ENCODE results near the gene IER5. TPM values are rescaled to one million over a fixed set of nuclear protein-coding genes. Genes with fewer than 3 reads are reported as not detected.

Gene IER5
- total and polyA plus RNA-seq, 2 donors (not counting 1 experiment from before 2014, with no cell fraction given) = 98.1 to 166 TPM

- H3K27me3 Mint-ChIP-seq = peaks cover 29% of the 10 kb centered on the region
- no peak overlapping the region for H3K27ac Mint-ChIP-seq
- H3K27me3 ChIP-seq (replicated peaks in 1 of 4; ENCODE audit: control extremely low read depth in 1 of 4, control insufficient read depth in 3 of 4, insufficient read depth in 4 of 4, low read length in 3 of 4) = peaks cover 0 to 7% (median 0%) of the 10 kb centered on the region in 4 experiments
- CTCF ChIA-PET = interaction anchor here (0.9 to 2.1 kb wide), 2 partner anchors 38 to 65 kb away, joined by 3 to 12 read pairs; no protein-coding TSS in a partner anchor
- no peak for DNase-seq
- H3K9ac ChIP-seq (ENCODE audit: low read length) = no peak overlapping the region
- intact Hi-C loops (cut with micrococcal nuclease) = no loop called here
- peaks cover 4% of the 10 kb centered on the region for H3K4me1 Mint-ChIP-seq
- POLR2A ChIA-PET = no interaction called here
- H3K9me3 Mint-ChIP-seq (ENCODE audit: insufficient read depth) = no peaks in the 10 kb centered on the region
- H3K9me3 ChIP-seq (ENCODE audit: control extremely low read depth in 1 of 3, control insufficient read depth in 2 of 3, insufficient read depth in 1 of 3, low read length in 2 of 3) = peaks cover 0 to 12% (median 4%) of the 10 kb centered on the region in 3 donors
- no peaks in the 10 kb centered on the region for H3K79me2 ChIP-seq (ENCODE audit: control insufficient read depth, insufficient read depth, low read length)
- TF ChIP-seq, protein P1, sequence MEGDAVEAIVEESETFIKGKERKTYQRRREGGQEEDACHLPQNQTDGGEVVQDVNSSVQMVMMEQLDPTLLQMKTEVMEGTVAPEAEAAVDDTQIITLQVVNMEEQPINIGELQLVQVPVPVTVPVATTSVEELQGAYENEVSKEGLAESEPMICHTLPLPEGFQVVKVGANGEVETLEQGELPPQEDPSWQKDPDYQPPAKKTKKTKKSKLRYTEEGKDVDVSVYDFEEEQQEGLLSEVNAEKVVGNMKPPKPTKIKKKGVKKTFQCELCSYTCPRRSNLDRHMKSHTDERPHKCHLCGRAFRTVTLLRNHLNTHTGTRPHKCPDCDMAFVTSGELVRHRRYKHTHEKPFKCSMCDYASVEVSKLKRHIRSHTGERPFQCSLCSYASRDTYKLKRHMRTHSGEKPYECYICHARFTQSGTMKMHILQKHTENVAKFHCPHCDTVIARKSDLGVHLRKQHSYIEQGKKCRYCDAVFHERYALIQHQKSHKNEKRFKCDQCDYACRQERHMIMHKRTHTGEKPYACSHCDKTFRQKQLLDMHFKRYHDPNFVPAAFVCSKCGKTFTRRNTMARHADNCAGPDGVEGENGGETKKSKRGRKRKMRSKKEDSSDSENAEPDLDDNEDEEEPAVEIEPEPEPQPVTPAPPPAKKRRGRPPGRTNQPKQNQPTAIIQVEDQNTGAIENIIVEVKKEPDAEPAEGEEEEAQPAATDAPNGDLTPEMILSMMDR (IDR thresholded peaks at IDR 0.05) = no peak
- TF ChIP-seq EZH2 (IDR thresholded peaks at IDR 0.05; ENCODE audit: borderline replicate concordance, insufficient read depth, low read depth, low read length, poor library complexity, severe bottlenecking) = no peak
- H3K27ac ChIP-seq (ENCODE audit: low read length in 2 of 2) = no peak overlapping the region
- no peak for ATAC-seq (ENCODE audit: low read depth)
- no peak overlapping the region for H3K4me3 ChIP-seq (ENCODE audit: control extremely low read depth in 1 of 5, extremely low read depth in 1 of 5, insufficient read depth in 1 of 5, low read depth in 2 of 5, low read length in 4 of 5)
- no peak overlapping the region for H3K4me2 ChIP-seq (replicated peaks; ENCODE audit: low read depth, low read length, poor library complexity, severe bottlenecking)
- H3K36me3 ChIP-seq (replicated peaks in 1 of 2; ENCODE audit: control extremely low read depth in 1 of 2, control insufficient read depth in 1 of 2, extremely low read depth in 1 of 2, insufficient read depth in 2 of 2, low read length in 1 of 2) = no peaks in the 10 kb centered on the region
- WGBS (ENCODE audit: insufficient coverage) = 55% methylated on average over 1 of the region's 3 CpGs
- H3K4me3 Mint-ChIP-seq = no peak overlapping the region
- H3K4me1 ChIP-seq (ENCODE audit: control insufficient read depth in 2 of 2, insufficient read depth in 2 of 2, low read length in 2 of 2) = peaks cover 4% of the 10 kb centered on the region in 2 donors
- no peaks in the 10 kb centered on the region for H4K20me1 ChIP-seq (ENCODE audit: control insufficient read depth, insufficient read depth, low read length, poor library complexity, severe bottlenecking)
- H2AFZ ChIP-seq (ENCODE audit: insufficient read depth, low read depth, low read length, poor library complexity, severe bottlenecking) = no peak overlapping the region
These were observed 11.6 kb upstream of the IER5 start for GRCh38 chr1:181076852-181077251.

DNA sequence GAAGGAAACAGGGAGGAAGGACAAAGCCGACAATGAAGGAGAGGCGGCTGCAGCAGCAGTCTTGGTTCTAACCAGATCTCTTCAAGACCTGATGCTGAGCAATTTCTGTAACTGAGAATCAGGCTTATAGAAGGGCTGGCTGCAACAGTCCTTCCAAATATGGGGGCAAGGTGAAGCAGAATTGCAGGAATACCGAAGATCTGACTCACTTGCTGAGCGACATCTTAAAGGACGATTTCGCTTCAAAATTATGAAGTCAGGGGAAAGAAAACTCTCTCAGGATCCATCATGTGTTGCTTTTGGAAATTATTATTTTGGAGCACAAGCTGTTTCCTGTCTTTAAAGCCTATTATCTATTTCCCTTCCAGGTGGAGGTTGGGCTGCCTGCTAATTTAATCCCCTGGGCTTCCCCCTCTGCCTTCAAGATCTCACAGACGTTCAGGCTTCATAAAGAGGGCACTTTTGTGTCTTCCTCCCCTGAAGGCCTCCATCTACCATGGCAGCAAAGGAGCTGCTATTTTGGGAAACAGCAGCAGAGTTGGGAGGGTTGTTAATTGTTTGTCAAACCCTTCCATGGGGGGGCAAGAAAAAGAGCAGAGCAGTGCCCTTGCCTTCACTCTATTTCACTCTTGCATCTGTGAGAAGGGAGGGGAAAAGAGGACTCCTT lies 10.8 kb upstream of the IER5 start:
- no peak overlapping the region for H3K4me3 ChIP-seq (ENCODE audit: control extremely low read depth in 1 of 5, extremely low read depth in 1 of 5, insufficient read depth in 1 of 5, low read depth in 2 of 5, low read length in 4 of 5)
- H3K4me3 Mint-ChIP-seq = no peak overlapping the region
- peaks cover 4% of the 10 kb centered on the region in 2 donors for H3K4me1 ChIP-seq (ENCODE audit: control insufficient read depth in 2 of 2, insufficient read depth in 2 of 2, low read length in 2 of 2)
- H4K20me1 ChIP-seq (ENCODE audit: control insufficient read depth, insufficient read depth, low read length, poor library complexity, severe bottlenecking) = no peaks in the 10 kb centered on the region
- H3K27me3 Mint-ChIP-seq = peaks cover 29% of the 10 kb centered on the region
- intact Hi-C loops (cut with micrococcal nuclease) = no loop called here
- no peak overlapping the region for H2AFZ ChIP-seq (ENCODE audit: insufficient read depth, low read depth, low read length, poor library complexity, severe bottlenecking)
- no peaks in the 10 kb centered on the region for H3K36me3 ChIP-seq (replicated peaks in 1 of 2; ENCODE audit: control extremely low read depth in 1 of 2, control insufficient read depth in 1 of 2, extremely low read depth in 1 of 2, insufficient read depth in 2 of 2, low read length in 1 of 2)
- H3K4me2 ChIP-seq (replicated peaks; ENCODE audit: low read depth, low read length, poor library complexity, severe bottlenecking) = no peak overlapping the region
- TF ChIP-seq EZH2 (IDR thresholded peaks at IDR 0.05; ENCODE audit: borderline replicate concordance, insufficient read depth, low read depth, low read length, poor library complexity, severe bottlenecking) = no peak
- TF ChIP-seq, protein P1 (IDR thresholded peaks at IDR 0.05) = no peak
- ChIA-PET POLR2A (no interaction called here), CTCF (interaction anchor here (4.4 kb wide), 1 partner anchor 65 kb away, joined by 54 read pairs; no protein-coding TSS in a partner anchor)
- no peak for DNase-seq
- H3K27ac ChIP-seq (ENCODE audit: low read length in 2 of 2) = no peak overlapping the region
- H3K27ac Mint-ChIP-seq = no peak overlapping the region
- H3K9ac ChIP-seq (ENCODE audit: low read length) = no peak overlapping the region
- no peak for ATAC-seq (ENCODE audit: low read depth)
- peaks cover 0 to 7% (median 0%) of the 10 kb centered on the region in 4 experiments for H3K27me3 ChIP-seq (replicated peaks in 1 of 4; ENCODE audit: control extremely low read depth in 1 of 4, control insufficient read depth in 3 of 4, insufficient read depth in 4 of 4, low read length in 3 of 4)
- H3K9me3 ChIP-seq (ENCODE audit: control extremely low read depth in 1 of 3, control insufficient read depth in 2 of 3, insufficient read depth in 1 of 3, low read length in 2 of 3) = peaks cover 0 to 12% (median 4%) of the 10 kb centered on the region in 3 donors
- H3K9me3 Mint-ChIP-seq (ENCODE audit: insufficient read depth) = no peaks in the 10 kb centered on the region
- WGBS (ENCODE audit: insufficient coverage) = 75% methylated on average over 2 of the region's 7 CpGs
- no peaks in the 10 kb centered on the region for H3K79me2 ChIP-seq (ENCODE audit: control insufficient read depth, insufficient read depth, low read length)
- peaks cover 4% of the 10 kb centered on the region for H3K4me1 Mint-ChIP-seq
